NCI-H446 (cell line): ENCODE data around the gene PPTC7.
A peak's percentile ranks its signal among the peaks of the same experiment; 100 is the strongest.
"Not testable (repeated sequence)": the region's sequence is repeated elsewhere in the genome, so short reads cannot be mapped to it uniquely, and the experiment has no call there.

Experiments used
- DNase-seq, 2 experiments: peaks; one replicate each; lab custom pipeline; 2025; lab: John Stamatoyannopoulos, UW

Gene PPTC7

GRCh38 chr12:110536834-110537604 is 46.1 kb downstream of the PPTC7 start:
- no peak for DNase-seq

GRCh38 chr12:110534811-110535210 is 48.3 kb downstream of the PPTC7 start:
- no peak for DNase-seq

GRCh38 chr12:110533607-110534006 is 49.5 kb downstream of the PPTC7 start:
- DNase-seq: no peak

GRCh38 chr12:110532644-110533043 is 50.5 kb downstream of the PPTC7 start:
- DNase-seq: no peak

GRCh38 chr12:110531741-110532333 is 51.3 kb downstream of the PPTC7 start:
- DNase-seq: no peak

- DNase-seq: no peak
Measured at GRCh38 chr12:110530511-110530910, 52.6 kb downstream of the PPTC7 start.

- no peak for DNase-seq
Measured at GRCh38 chr12:110528277-110528839, 54.8 kb downstream of the PPTC7 start.

GRCh38 chr12:110520876-110521712 is 62.0 kb downstream of the PPTC7 start:
- DNase-seq: not testable (repeated sequence)

GRCh38 chr12:110518014-110518413 is 65.1 kb downstream of the PPTC7 start:
- DNase-seq: not testable (repeated sequence)

GRCh38 chr12:110516995-110517394 is 66.1 kb downstream of the PPTC7 start:
- DNase-seq: no peak

- DNase-seq: no peak
Measured at GRCh38 chr12:110514363-110514762, 68.8 kb downstream of the PPTC7 start.

- DNase-seq: no peak
Measured at GRCh38 chr12:110513842-110514241, 69.3 kb downstream of the PPTC7 start.

GRCh38 chr12:110508071-110508586 is 75.0 kb downstream of the PPTC7 start:
- no peak for DNase-seq

GRCh38 chr12:110505332-110505731 is 77.8 kb downstream of the PPTC7 start:
- DNase-seq: no peak

GRCh38 chr12:110503432-110503831 is 79.7 kb downstream of the PPTC7 start:
- no peak for DNase-seq

- peak; percentile 85 to 95 for DNase-seq
Measured at GRCh38 chr12:110501752-110502738, 81.1 kb downstream of the PPTC7 start, which contains the start of the genes RAD9B and VPS29. TSS of gene RAD9B (plus strand) at chr12:110502331. CDS start at chr12:110502338, 7 bp downstream. TSS of gene VPS29 (minus strand) at chr12:110502111. CDS start at chr12:110502051, 60 bp downstream.

- DNase-seq: peak in 1 of 2 experiments; percentile 37
Measured at GRCh38 chr12:110501399-110501751, 81.7 kb downstream of the PPTC7 start.

GRCh38 chr12:110498984-110499706 is 84.0 kb downstream of the PPTC7 start:
- no peak for DNase-seq
